Measurements from ENCODE around the gene KPNA1.

GRCh38 chr3:122497425-122497824 is 17.3 kb downstream of the KPNA1 start:
- TF ChIP-seq CTCF (IDR thresholded peaks at IDR 0.05) (no peak), POLR2A (IDR thresholded peaks at IDR 0.05) (no peak)
